ENCODE measurements around the gene MGME1. TPM values are rescaled to one million over a fixed set of nuclear protein-coding genes. Genes with fewer than 3 reads are reported as not detected.

Gene MGME1
- total and polyA plus RNA-seq, 2 of the 13 experiments (the other 11 are each of a cell fraction or from before 2014, with no cell fraction given) = 36.7 to 66.6 TPM

- TF ChIP-seq ZNF605 (CRISPR knock-in tag; IDR thresholded peaks at IDR 0.05) (no peak), ZNF432 (CRISPR knock-in tag; IDR thresholded peaks at IDR 0.05; ENCODE audit: borderline replicate concordance) (no peak), JUN (CRISPR knock-in tag; IDR thresholded peaks at IDR 0.05) (no peak), YEATS2 (CRISPR knock-in tag; IDR thresholded peaks at IDR 0.05; ENCODE audit: borderline replicate concordance) (no peak), KLF12 (CRISPR knock-in tag; IDR thresholded peaks at IDR 0.05; ENCODE audit: borderline replicate concordance) (peak; percentile 14; the same call in 1 of the 2 replicates), ASH2L (IDR thresholded peaks at IDR 0.05; ENCODE audit: insufficient read length, low read depth, low read length) (peak; percentile 41), ZNF484 (CRISPR knock-in tag; IDR thresholded peaks at IDR 0.05; ENCODE audit: borderline replicate concordance, low read depth) (no peak), IRX3 (CRISPR knock-in tag; IDR thresholded peaks at IDR 0.05; ENCODE audit: borderline replicate concordance, low read depth) (no peak), ZBTB8A (CRISPR knock-in tag; IDR thresholded peaks at IDR 0.05; ENCODE audit: borderline replicate concordance, low read depth) (no peak), ZNF335 (CRISPR knock-in tag; IDR thresholded peaks at IDR 0.05) (no peak), ZNF670 (CRISPR knock-in tag; IDR thresholded peaks at IDR 0.05; ENCODE audit: borderline replicate concordance) (0 out of 2 replicates have a peak, but pooled peaks have one; percentile 7), ZNF850 (CRISPR knock-in tag; conservative IDR thresholded peaks at IDR 0.05) (no peak), ATM (IDR thresholded peaks at IDR 0.05; ENCODE audit: borderline replicate concordance) (no peak), ZNF557 (CRISPR knock-in tag; IDR thresholded peaks at IDR 0.05) (no peak), CREB1 (IDR thresholded peaks at IDR 0.05) (no peak), CREB1 (CRISPR knock-in tag; IDR thresholded peaks at IDR 0.05) (peak; percentile 40), HDAC1 (CRISPR knock-in tag; IDR thresholded peaks at IDR 0.05) (0 out of 2 replicates have a peak, but pooled peaks have one; percentile 30), ZSCAN9 (CRISPR knock-in tag; IDR thresholded peaks at IDR 0.05; ENCODE audit: borderline replicate concordance) (peak; percentile 15; the same call in 1 of the 2 replicates), ZNF275 (CRISPR knock-in tag; IDR thresholded peaks at IDR 0.05; ENCODE audit: borderline replicate concordance) (no peak; the same call in 1 of the 2 replicates), DPF2 (CRISPR knock-in tag; IDR thresholded peaks at IDR 0.05; ENCODE audit: borderline replicate concordance, low read depth) (0 out of 2 replicates have a peak, but pooled peaks have one; percentile 17), NFKB2 (CRISPR knock-in tag; IDR thresholded peaks at IDR 0.05; ENCODE audit: borderline replicate concordance) (no peak), ZNF713 (CRISPR knock-in tag; IDR thresholded peaks at IDR 0.05) (no peak), ZSCAN30 (CRISPR knock-in tag; IDR thresholded peaks at IDR 0.05) (no peak), MED1 (CRISPR knock-in tag; IDR thresholded peaks at IDR 0.05) (no peak), ZFY (CRISPR knock-in tag; IDR thresholded peaks at IDR 0.05) (no peak; the same call in 1 of the 2 replicates), POLR2G (IDR thresholded peaks at IDR 0.05; ENCODE audit: low read depth, low read length) (peak; percentile 21), ZBTB44 (CRISPR knock-in tag; IDR thresholded peaks at IDR 0.05) (no peak), GTF3A (CRISPR knock-in tag; conservative IDR thresholded peaks at IDR 0.05) (no peak), AKAP8 (CRISPR knock-in tag; IDR thresholded peaks at IDR 0.05) (0 out of 2 replicates have a peak, but pooled peaks have one; percentile 9)
Observed at GRCh38 chr20:17966432-17967310, 2.1 kb upstream of the MGME1 start (continued).

Data from HepG2 (cell line).